ENCODE data around the gene NCAPD2.

DNA sequence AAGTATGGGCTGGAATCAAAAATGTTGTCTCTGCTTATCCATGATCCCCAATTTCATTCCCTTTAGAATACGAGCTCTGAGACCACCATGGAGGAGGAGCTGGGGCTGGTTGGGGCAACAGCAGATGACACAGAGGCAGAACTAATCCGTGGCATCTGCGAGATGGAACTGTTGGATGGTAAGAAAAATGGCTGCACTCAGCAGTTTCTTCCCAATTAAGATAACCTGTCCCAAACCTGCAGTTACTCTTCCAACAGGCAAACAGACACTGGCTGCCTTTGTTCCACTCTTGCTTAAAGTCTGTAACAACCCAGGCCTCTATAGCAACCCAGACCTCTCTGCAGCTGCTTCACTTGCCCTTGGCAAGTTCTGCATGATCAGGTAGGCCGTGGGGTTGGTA lies 33.8 kb downstream of the NCAPD2 start:
- TF ChIP-seq EP300 (IDR thresholded peaks at IDR 0.05) (no peak), POLR2A (IDR thresholded peaks at IDR 0.05) (no peak), POLR2AphosphoS5 (IDR thresholded peaks at IDR 0.05) (no peak)
- TF ChIP-seq, protein P1, sequence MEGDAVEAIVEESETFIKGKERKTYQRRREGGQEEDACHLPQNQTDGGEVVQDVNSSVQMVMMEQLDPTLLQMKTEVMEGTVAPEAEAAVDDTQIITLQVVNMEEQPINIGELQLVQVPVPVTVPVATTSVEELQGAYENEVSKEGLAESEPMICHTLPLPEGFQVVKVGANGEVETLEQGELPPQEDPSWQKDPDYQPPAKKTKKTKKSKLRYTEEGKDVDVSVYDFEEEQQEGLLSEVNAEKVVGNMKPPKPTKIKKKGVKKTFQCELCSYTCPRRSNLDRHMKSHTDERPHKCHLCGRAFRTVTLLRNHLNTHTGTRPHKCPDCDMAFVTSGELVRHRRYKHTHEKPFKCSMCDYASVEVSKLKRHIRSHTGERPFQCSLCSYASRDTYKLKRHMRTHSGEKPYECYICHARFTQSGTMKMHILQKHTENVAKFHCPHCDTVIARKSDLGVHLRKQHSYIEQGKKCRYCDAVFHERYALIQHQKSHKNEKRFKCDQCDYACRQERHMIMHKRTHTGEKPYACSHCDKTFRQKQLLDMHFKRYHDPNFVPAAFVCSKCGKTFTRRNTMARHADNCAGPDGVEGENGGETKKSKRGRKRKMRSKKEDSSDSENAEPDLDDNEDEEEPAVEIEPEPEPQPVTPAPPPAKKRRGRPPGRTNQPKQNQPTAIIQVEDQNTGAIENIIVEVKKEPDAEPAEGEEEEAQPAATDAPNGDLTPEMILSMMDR (IDR thresholded peaks at IDR 0.05): no peak
